ENCODE measurements around the gene COX20. TPM values are rescaled to one million over a fixed set of nuclear protein-coding genes. Genes with fewer than 3 reads are reported as not detected.

COX20 gene
- total RNA-seq, 1 donor from 2014 or later, result 30.2 TPM

DNA sequence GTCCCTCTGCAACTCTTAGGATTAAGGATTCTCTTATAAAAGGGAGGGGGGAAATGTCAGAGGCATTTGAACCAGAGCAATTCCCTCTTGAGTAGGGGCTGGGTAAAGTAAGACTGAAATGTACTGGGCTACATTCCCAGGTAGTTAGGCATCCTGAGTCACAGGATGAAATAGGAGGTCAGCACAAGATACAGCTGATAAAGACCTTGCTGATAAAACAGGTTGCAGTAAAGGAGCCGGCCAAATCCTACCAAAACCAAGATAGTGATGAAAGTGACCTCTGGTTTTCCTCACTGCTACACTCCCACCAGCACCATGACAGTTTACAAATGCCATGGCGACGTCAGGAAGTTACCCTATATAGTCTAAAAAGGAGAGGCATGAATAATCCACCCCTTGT is 14.3 kb upstream of the COX20 start:
- intact Hi-C loops (cut with micrococcal nuclease), result no loop called here

DNA sequence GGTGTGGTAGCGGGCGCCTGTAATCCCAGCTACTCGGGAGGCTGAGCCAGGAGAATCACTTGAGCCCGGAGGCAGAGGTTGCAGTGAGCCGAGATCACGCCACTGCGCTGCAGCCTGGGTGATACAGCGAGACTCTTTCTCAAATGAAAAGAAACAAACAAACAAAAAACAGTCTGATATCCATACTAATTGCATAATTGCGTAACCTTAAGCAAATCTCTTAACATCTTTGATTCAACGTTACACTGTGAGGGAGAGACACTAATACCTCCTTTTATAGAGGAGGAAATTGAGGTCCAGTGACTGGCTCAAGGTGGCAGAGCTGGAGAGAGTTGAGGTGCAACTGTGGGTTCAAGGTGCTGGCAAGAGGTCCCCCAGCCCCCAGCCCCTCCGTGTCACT is 12.6 kb upstream of the COX20 start:
- intact Hi-C loops (cut with micrococcal nuclease), result no loop called here

DNA sequence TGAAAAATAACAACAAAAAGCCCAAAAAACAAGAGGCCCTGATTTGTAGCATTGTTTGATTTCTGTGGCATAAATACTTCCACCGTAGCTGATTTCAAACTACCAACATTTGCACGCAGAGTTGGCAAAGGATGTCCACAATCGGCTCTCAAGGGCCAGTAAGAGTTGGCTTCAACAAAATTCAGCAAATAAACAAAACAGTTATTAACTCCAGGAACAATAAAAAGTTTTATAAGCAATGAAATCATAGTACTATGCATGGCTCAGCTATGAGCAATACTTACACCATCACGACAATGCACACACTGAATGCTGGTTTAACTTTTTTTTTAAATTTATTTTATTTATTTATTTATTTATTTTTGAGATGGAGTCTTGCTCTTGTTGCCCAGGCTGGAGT is 8.7 kb upstream of the COX20 start:
- intact Hi-C loops (cut with micrococcal nuclease), result no loop called here

DNA sequence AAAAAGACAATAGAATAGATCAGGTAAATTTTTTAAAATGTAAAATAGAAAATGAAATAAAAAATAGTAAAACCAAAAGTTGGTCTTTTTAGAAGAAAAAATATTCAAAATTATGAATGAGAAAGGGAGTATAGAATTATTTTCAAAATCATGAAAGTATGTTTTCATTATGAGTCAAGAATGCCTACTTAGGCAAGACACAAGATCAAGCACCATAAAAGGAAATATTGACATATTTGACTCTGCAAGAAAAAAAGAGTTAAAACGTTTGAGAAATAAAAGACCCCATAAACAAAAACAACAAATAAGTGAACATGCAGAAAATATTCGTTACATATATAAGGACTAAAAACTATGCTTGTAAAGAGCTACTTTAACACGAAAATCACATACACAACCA is 4.8 kb upstream of the COX20 start:
- intact Hi-C loops (cut with micrococcal nuclease), result loop anchor here (5.0 to 10.0 kb wide), 3 partner anchors 506 to 1124 kb away; partner anchors contain the start of gene AKT3

DNA sequence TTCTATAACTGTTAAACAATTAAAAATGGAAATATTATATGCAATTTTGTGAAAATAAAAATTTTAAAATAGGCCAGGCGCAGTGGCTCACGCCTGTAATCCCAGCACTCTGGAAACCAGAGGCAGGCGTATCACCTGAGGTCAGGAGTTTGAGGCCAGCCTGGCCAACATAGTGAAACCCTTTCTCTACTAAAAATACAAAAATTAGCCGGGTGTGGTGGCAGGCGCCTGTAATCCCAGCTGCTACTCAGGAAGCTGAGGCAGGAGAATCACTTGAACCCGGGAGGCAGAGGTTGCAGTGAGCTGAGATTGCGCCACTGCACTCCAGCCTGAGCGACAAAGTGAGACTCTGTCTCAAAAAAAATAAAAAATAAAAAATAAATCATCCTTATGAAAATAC is 2.2 kb upstream of the COX20 start:
- intact Hi-C loops (cut with micrococcal nuclease), result loop anchor here (1.0 to 10.0 kb wide), 4 partner anchors 32 to 1122 kb away; partner anchors contain the start of gene AKT3

DNA sequence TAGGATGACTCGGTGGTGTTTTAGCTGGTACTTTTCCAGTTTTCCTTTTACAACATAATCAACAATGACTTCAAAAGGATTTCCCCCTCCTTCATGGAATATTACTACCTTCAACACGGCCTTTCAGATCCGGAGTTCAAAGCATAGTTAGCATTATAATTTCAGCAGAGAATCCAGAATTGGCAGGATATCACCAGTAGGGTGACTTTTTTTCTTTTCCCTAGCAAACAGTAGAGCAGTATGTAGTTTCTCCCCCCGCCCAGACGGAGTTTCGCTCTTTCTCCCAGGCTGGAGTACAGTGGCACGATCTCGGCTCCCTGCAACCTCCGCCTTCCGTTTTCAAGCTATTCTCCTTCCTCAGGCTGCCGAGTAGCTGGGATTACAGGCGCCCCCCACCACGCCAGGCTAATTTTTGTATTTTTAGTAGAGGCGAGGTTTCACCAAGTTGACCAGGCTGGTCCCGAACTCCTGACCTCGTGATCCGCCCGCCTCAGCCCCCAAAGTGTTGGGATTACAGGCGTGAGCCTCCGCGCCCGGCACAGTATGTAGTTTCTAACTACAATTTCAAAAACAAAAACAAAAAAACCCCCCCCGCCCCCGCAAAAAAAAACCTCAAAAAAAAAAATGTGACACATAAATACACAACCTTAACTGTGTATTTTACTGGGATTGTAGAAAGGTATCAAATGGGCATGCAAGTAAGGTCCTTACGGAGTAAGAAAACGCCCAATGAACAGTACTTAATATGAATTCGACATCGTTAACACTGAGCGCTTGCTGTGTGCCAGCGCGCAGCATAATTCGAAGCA is 1.5 kb upstream of the COX20 start:
- intact Hi-C loops (cut with micrococcal nuclease), result loop anchor here (1.0 to 10.0 kb wide), 4 partner anchors 33 to 1121 kb away; partner anchors contain the start of gene AKT3

DNA sequence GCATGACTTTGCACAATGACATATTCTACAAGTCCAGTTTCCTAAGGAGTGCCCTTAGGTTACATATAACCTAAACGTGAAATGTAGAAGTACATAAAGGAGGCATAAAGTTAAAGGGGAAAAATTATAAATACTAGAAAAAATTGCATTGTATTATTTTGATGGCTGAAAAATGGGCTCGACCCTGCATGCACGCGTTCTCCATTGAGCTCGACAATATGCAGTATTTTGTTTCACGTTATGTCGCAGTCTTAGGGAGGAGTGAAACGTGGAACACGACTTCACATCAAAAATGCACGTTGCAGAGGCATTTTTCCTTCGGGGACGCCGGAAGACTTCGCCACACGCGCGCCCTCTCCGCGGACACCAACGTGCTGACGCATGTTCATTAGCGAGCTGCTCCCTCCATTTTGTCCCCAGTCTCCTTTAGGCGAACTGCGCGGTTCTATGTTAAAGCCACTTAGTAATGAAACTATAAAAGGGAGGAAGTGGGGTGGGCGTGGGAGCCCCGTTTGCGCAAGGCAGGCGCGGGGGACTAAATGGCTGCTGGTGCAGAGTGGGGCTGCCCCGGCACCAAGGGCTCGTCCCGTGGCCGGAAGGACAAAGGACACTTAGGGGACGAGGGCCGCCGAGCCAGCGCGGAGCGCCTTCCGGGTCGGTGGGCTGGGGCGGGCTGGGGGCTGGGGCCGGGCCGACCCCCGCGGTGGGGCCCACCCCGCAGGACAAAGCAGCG is 749 bp upstream of the COX20 start:
- intact Hi-C loops (cut with micrococcal nuclease), result loop anchor here (1.0 to 10.0 kb wide), 10 partner anchors 30 to 1733 kb away; partner anchors contain the start of genes AKT3, CEP170, CNST and HNRNPU

DNA sequence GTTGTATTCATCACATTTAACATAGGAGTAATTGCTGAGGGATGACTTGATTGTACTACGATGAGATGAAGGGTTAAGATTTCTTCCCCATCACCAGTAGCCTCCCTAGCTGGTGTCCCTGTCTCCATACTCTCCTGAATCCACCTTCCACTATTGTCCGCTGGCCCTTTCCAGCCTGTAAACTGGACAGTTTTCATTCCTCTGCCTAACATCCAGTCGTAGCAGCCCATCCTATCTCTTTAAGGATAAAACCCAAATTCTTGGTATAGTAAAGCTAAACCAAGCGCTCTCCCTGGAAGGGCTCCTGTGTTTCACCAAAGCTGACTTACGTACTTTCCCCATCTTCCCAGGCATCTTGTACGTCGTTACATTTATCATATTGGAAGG is 670 bp downstream of the COX20 start:
- intact Hi-C loops (cut with micrococcal nuclease), result loop anchor here (1.0 to 10.0 kb wide), 5 partner anchors 10 to 1731 kb away; partner anchors contain the start of genes CNST and TFB2M

DNA sequence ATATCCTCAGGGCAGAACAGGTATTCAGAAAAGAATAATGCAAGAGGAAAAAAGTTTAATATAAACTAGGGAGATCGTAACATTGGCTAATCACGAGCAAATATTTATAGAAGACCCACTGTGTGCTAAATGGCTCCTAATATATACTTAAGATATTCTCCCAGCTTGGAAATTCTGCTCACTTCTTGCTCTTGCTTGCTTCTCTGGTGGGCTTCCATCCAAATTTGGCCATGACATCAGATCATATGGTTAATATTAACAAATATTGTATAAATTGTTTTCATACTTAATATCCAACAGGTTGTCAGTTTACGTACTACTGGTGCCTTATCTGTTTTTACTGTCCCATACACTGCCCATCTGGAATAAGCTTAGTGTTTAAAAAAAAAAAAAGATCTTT is 1.1 kb downstream of the COX20 start:
- intact Hi-C loops (cut with micrococcal nuclease), result loop anchor here (1.0 to 10.0 kb wide), 5 partner anchors 10 to 1731 kb away; partner anchors contain the start of genes CNST and TFB2M

DNA sequence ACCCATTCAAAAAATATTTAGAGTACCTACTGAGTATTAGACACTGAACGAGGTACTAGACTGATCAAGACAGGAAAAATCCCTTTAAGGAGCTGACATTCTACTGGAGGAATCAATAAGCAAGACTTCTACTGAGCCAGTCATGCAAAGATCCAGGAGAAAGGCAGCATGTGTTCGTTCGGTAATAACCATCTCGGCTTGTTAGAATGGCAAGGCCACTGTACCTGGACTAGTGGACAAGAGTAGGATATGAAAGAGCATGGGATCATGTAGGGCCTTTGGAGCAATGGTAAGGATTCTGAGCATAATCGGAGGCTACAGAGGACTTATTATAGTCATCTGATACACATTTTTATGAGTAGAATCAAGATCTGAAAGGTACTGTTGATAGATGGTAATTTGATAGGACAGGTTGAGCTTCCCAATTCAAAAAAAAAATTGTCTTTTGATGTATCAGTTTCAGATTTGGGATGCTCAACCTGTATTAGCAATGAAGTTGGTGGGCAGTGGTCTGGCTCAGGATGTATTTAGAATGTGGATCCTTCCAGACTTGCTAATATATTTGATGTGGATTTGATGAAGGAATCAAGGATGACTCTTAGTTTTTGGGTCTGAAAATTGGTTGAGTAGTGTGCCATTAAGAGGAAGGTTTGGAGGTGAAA is 2.3 kb downstream of the COX20 start:
- intact Hi-C loops (cut with micrococcal nuclease), result loop anchor here (5.0 to 10.0 kb wide), 4 partner anchors 320 to 1730 kb away; partner anchors contain the start of genes CNST and TFB2M

DNA sequence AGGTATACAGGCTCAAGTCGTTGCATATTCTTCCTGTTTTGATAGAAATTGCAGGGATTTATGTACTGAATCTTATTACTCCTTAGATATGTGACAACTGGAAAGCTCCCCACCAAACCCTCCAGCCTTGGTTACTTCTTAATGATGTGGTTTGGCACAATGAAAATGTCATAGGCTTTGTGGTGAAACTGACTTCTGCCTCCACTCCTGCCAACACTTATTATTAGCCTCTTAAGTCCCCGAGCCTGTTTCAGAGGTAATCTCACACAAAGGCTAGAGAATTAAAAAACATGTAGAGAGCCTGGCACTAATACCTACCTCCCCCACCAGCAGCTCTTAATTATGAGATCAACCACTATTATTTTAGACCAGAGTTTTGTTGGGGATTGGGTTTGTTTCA is 4.2 kb downstream of the COX20 start:
- intact Hi-C loops (cut with micrococcal nuclease), result loop anchor here (5.0 to 10.0 kb wide), 4 partner anchors 318 to 1728 kb away; partner anchors contain the start of genes CNST and TFB2M

DNA sequence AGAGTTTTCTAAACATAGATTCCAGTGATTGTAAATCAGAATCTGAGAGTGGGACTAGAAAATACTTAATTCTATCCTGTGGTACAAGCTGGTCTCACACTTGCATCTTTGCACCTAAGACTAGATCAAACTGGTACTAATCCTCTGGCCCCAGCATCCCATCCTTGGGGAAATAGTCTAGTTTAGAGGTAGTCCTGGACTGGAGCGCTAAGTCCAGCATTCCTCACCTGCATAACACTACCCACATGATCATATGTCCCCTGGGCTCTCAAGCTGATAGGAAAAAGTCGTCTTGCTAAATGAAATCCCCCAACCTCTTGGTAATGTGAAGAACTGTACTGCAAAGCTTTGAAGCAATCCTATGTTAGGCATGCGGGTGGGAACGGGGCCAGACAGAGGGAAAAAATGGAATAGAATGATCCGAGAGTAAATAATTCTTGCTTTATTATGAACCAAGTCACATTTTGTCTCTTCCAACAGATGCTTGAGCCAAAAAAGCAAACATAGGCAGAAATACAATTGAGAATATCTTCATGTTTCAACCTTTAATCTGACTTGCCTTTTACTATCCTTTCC is 4.8 kb downstream of the COX20 start:
- intact Hi-C loops (cut with micrococcal nuclease), result no loop called here

DNA sequence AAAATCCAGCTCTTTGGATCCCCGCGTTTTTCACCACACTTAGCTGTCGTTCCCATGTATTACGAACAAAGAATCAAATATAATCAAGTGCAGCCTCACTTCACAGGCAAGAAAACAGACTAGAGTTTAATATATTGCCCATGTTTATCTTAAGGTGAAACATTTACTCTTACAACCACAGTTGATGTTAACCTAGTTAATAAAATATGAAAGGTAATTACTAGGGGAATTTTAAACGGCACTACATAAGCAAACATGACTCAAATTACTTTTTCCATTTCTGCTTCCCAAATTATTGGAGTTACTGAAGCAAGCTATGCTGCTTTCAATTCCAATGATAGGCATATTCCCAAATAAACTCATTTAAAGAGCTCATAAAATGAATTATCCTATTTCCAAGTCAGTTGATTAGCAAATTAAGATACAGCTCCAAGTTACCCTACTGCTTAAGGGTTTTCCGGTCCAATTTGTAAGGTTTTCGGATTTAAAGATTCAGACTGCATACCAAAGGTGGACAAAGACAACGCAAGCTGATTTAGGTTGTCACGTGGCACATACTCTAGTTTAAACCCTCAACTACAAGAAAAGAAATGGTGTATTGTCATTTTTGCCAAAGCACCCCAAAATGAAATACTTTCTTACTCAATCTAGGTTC is 5.9 kb downstream of the COX20 start:
- intact Hi-C loops (cut with micrococcal nuclease), result no loop called here

DNA sequence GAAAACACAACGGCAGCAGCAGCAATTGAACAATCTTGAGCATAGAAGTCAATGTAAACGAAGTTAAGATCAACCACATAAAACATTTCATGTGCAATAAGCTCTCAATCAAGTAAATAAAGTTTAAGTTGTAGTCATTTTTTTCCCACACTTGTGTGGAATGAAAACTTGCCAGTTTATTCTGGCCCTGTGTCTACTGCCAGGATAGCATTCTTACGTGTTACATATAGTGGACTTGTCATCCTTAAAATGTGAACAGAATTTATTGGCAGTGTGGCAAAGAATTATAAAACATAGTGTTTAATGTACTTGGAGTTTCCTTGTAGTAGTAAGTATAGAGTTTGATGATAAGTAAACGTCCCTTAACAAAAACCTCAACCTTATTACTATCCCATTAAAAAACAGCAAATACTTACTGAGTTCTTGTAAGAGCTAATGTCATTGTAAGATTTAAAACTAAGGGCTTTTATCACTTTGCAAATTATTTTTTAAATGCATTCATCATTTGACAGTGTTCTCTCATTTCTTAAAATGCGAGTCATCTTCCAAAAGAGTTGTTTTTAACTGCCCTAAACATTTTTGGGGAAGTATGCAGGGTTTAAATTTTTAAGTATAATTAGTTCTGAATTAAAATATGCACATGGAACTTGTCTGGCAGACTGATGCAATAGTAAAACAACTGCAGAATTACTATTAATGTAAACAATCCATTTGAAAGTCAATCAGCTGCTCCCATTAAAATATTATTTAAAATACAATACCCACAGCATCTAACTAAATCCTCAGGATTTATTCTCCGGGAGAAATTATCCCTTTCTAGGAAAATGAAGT is 7.9 kb downstream of the COX20 start:
- intact Hi-C loops (cut with micrococcal nuclease), result no loop called here

DNA sequence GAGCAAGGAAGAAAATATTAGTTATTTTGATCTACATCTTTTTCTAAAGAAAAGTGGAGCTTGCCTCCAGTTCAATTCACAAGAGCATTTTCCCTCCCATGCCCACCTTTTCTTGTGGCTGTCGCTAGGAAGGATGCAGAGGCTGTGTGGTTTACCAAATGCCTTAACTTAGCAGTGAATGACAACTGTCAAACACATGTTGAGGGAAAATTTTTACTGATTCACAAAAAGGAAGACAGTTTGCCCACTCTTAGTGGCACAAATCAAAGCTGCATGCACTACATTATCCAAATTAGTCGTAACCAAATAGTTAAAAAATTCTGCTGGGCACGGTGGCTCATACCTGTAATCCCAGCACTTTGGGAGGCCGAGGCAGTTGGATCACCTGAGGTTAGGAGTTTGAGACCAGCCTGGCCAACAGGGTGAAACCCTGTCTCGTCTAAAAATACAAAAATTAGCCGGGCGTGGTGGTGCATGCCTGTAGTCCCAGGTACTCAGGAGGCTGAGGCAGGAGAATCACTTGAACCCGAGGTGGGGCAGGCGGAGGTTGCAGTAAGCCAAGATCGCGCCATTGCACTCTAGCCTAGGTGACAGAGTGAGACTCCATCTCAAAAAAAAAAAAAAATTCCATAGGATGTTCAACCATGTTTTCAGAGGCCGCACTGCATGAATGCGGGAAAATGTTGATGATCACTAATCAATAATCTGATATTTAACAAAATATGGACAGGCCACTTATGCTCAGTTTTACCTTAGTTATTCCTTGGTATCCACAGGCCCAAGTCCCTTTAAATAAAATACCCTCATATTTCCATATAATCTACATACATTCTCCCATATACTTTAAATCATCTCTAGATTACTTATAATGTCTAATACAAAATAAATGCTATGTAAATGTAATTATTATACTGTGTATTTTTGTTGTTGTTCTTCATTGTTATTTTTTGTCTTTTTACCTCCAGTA is 9.0 kb downstream of the COX20 start:
- intact Hi-C loops (cut with micrococcal nuclease), result loop anchor here (1.0 kb wide), 1 partner anchor 11 kb away; no protein-coding TSS in a partner anchor

DNA sequence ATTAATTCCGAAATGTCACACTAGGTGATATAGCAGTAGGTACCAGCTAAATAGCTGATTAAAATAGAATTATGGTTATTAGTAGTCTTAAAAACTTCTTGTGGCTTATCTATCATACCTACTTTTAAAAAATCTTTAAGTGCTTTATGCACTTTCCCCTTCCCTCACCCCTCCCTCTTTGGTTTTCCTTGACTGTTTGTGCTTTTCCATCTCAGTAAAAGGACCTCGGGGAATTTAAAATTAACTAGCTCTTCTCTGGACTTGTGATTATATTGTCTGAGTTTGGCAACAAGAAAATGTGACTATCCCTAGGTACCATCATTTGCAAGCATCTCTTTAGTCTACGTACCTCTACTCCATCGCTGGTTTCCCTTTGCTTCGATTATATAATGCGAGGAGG is 11.2 kb downstream of the COX20 start:
- intact Hi-C loops (cut with micrococcal nuclease), result loop anchor here (1.0 kb wide), 1 partner anchor 10 kb away; no protein-coding TSS in a partner anchor

DNA sequence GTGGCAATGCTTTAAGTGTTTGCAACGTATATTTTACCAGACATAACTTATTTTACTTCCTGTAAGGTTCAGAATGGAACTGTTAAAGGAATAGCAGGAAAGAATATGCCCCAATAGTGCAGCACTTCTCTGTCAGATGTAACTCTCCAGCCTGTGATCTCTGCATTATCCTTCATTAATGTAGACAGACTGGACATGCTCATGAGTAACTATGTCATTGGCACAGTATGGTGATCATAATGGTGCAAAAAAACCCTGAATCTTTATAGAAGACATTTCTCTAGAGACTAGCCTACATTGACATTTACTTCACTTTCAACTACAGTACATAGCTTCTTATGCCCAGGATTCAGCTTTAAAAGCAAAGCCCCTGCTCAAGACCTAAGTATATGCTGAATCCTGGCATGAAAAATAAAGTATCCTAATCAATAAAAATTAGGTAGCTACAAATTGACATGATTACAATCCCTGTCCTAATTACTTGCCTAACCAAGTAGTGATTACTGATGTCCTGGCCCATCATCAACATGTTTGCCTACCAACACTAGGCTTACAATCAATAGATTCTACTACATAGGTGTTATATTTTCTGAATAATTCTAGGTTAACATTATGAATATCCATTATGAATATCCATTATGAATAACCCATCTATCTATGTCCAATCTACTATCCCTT is 13.9 kb downstream of the COX20 start:
- intact Hi-C loops (cut with micrococcal nuclease), result no loop called here
